SK-N-SH (cell line): ENCODE results near the gene CHCHD5. TPM values are rescaled to one million over a fixed set of nuclear protein-coding genes. Genes with fewer than 3 reads are reported as not detected.

ENCODE experiments used
- CTCF ChIA-PET: fragments of 300-600, 350-600 bp; formaldehyde crosslinking; extraction: SDS; loops from one replicate; lab custom pipeline; 2021; lab: Yijun Ruan, JAX
- POLR2A ChIA-PET: fragments of 350-600 bp; sonication (Branson Sonifier 250); formaldehyde crosslinking; extraction: SDS; loops from one replicate; lab custom pipeline; 2020; ENCODE audit warnings: antibody characterized with exemption, inconsistent platforms; lab: Yijun Ruan, JAX
- DNase-seq: peaks from one replicate; pipeline ENCODE4 v3.0.0; 2012
- H2AFZ ChIP-seq: fragments of 200-600 bp; sonication (generic); 2 replicates; pipeline ENCODE4 v1.8.1; 2016; ENCODE audit warnings: antibody characterized with exemption, mild to moderate bottlenecking, low read depth
- H3F3A ChIP-seq: fragments of 200-600 bp; sonication (generic); replicated peaks from 2 replicates; pipeline ENCODE3; 2016; ENCODE audit warnings: antibody characterized with exemption, mild to moderate bottlenecking; ENCODE audit not compliant: insufficient read depth
- H3K27ac ChIP-seq, 2 experiments: fragments of 200-500 bp in 1 of 2; fragments of 200-600 bp in 1 of 2; sonication (Bioruptor generic) in 1 of 2; sonication (generic), shearing (Covaris generic) in 1 of 2; 2 replicates each; pipeline versions ENCODE4 v1.5.1 to v1.6.1; 2014 to 2016; ENCODE audit warnings: low read depth in 2 of 2, inconsistent platforms in 1 of 2, low read length in 1 of 2, mild to moderate bottlenecking in 1 of 2, mixed read lengths in 1 of 2
- H3K27me3 ChIP-seq: fragments of 200-600 bp; sonication (generic), shearing (Covaris generic); 2 replicates; pipeline ENCODE4 v1.6.1; 2016; ENCODE audit warnings: mixed run types; ENCODE audit not compliant: insufficient read depth
- H3K36me3 ChIP-seq, 2 experiments: fragments of 200-500 bp in 1 of 2; fragments of 200-600 bp in 1 of 2; sonication (Bioruptor generic) in 1 of 2; sonication (generic) in 1 of 2; replicated peaks in 1 of 2; 2 replicates each; pipeline versions ENCODE3 to v1.5.1; 2014 to 2016; ENCODE audit warnings: low read length in 1 of 2, mild to moderate bottlenecking in 1 of 2; ENCODE audit not compliant: insufficient read depth in 2 of 2, control insufficient read depth in 1 of 2
- H3K4me1 ChIP-seq, 2 experiments: fragments of 200-500 bp in 1 of 2; fragments of 200-600 bp in 1 of 2; sonication (Bioruptor generic) in 1 of 2; sonication (generic), shearing (Covaris generic) in 1 of 2; 2 replicates each; pipeline versions ENCODE4 v1.5.1 to v1.6.1; 2014 to 2016; ENCODE audit warnings: low read depth in 1 of 2, low read length in 1 of 2, mixed run types in 1 of 2; ENCODE audit not compliant: insufficient read depth in 2 of 2, control insufficient read depth in 1 of 2
- H3K4me2 ChIP-seq: fragments of 200-600 bp; sonication (generic), shearing (Covaris generic); 2 replicates; pipeline ENCODE4 v1.6.1; 2017; ENCODE audit warnings: mixed run types
- H3K4me3 ChIP-seq, 2 experiments: fragments of 200-500 bp in 1 of 2; fragments of 200-600 bp in 1 of 2; sonication (Bioruptor generic) in 1 of 2; sonication (generic), shearing (Covaris generic) in 1 of 2; 2 replicates each; pipeline versions ENCODE4 v1.5.1 to v1.8.1; 2014 to 2016; ENCODE audit warnings: low read depth in 2 of 2, inconsistent platforms in 1 of 2, low read length in 1 of 2, mild to moderate bottlenecking in 1 of 2, mixed read lengths in 1 of 2, moderate library complexity in 1 of 2
- H3K79me2 ChIP-seq: fragments of 200-600 bp; sonication (generic); 2 replicates; pipeline ENCODE4 v1.8.1; 2017; ENCODE audit warnings: mild to moderate bottlenecking; ENCODE audit not compliant: insufficient read depth
- H3K9ac ChIP-seq: fragments of 200-600 bp; sonication (generic); 2 replicates; pipeline ENCODE4 v1.6.1; 2017; ENCODE audit warnings: mixed run types
- H3K9me2 ChIP-seq: fragments of 200-600 bp; sonication (generic); 2 replicates; pipeline ENCODE4 v1.6.1; 2017; ENCODE audit warnings: mixed run types
- H3K9me3 ChIP-seq: fragments of 200-600 bp; sonication (generic); 2 replicates; pipeline ENCODE4 v1.6.1; 2017; ENCODE audit warnings: mixed run types, mild to moderate bottlenecking, moderate library complexity
- H4K20me1 ChIP-seq: fragments of 200-600 bp; sonication (generic); 2 replicates; pipeline ENCODE4 v1.6.1; 2017; ENCODE audit warnings: mild to moderate bottlenecking, mixed run types; ENCODE audit not compliant: insufficient read depth
- CHD2 ChIP-seq: fragments of 150-350 bp; IDR thresholded peaks from 2 replicates; pipeline ENCODE4 v1.6.1; 2018; ENCODE audit warnings: low read length; ENCODE audit not compliant: partially characterized antibody
- CTCF ChIP-seq: fragments of 200-600 bp; sonication (generic); IDR thresholded peaks from 2 replicates; pipeline ENCODE4 v1.6.1; 2017; ENCODE audit warnings: antibody characterized with exemption, mild to moderate bottlenecking, moderate library complexity
- ELF1 ChIP-seq: IDR thresholded peaks from 2 replicates; pipeline ENCODE4 v1.4.0; 2012
- EP300 ChIP-seq, 2 experiments: IDR thresholded peaks; 2 replicates each; pipeline versions ENCODE4 v1.4.0 to v1.6.1; 2012; ENCODE audit warnings: borderline replicate concordance in 1 of 2, low read depth in 1 of 2, low read length in 1 of 2
- EZH2phosphoT487 ChIP-seq: fragments of 200-600 bp; sonication (generic); IDR thresholded peaks from 2 replicates; pipeline ENCODE4 v1.6.1; 2017; ENCODE audit warnings: low read depth, mixed run types, mild to moderate bottlenecking, antibody characterized with exemption, moderate library complexity, borderline replicate concordance
- FOSL2 ChIP-seq: IDR thresholded peaks from 2 replicates; pipeline ENCODE4 v1.4.0; 2012; ENCODE audit warnings: low read depth, mild to moderate bottlenecking, moderate library complexity, borderline replicate concordance
- FOXM1 ChIP-seq: IDR thresholded peaks from 2 replicates; pipeline ENCODE4 v1.4.0; 2012; ENCODE audit warnings: low read depth, mild to moderate bottlenecking
- GABPA ChIP-seq: IDR thresholded peaks from 2 replicates; pipeline ENCODE4 v1.4.0; 2012; ENCODE audit warnings: low read depth, mild to moderate bottlenecking
- JUND ChIP-seq: IDR thresholded peaks from 2 replicates; pipeline ENCODE4 v1.4.0; 2012
- MAX ChIP-seq: IDR thresholded peaks from 2 replicates; pipeline ENCODE4 v1.4.0; 2012; ENCODE audit warnings: low read depth
- MEF2A ChIP-seq: IDR thresholded peaks from 2 replicates; pipeline ENCODE4 v1.4.0; 2012; ENCODE audit warnings: low read depth, borderline replicate concordance
- MXI1 ChIP-seq: IDR thresholded peaks from 2 replicates; pipeline ENCODE4 v1.6.1; 2012; ENCODE audit warnings: mild to moderate bottlenecking, low read depth, low read length, improper control_type of control experiment
- NFIC ChIP-seq: IDR thresholded peaks from 2 replicates; pipeline ENCODE4 v1.4.0; 2012; ENCODE audit warnings: borderline replicate concordance
- NRF1 ChIP-seq: IDR thresholded peaks from 2 replicates; pipeline ENCODE4 v1.6.1; 2012; ENCODE audit warnings: low read depth, mild to moderate bottlenecking, low read length
- PBX3 ChIP-seq: IDR thresholded peaks from 2 replicates; pipeline ENCODE4; 2012
- POLR2AphosphoS5 ChIP-seq: IDR thresholded peaks from 2 replicates; pipeline ENCODE4 v1.6.1; 2012; ENCODE audit warnings: low read depth, low read length
- RAD21 ChIP-seq: IDR thresholded peaks from 2 replicates; pipeline ENCODE4 v1.6.1; 2012; ENCODE audit warnings: mild to moderate bottlenecking, low read length
- RCOR1 ChIP-seq: fragments of 150-350 bp; IDR thresholded peaks from 2 replicates; pipeline ENCODE4 v1.6.1; 2017; ENCODE audit warnings: antibody characterized with exemption, low read length
- REST ChIP-seq: IDR thresholded peaks from 2 replicates; pipeline ENCODE4 v1.6.1; 2012; ENCODE audit warnings: mild to moderate bottlenecking, low read depth, low read length, moderate library complexity
- RXRA ChIP-seq: IDR thresholded peaks from 2 replicates; pipeline ENCODE4 v1.4.0; 2012; ENCODE audit warnings: low read depth, mild to moderate bottlenecking, borderline replicate concordance
- SIN3A ChIP-seq: IDR thresholded peaks from 2 replicates; pipeline ENCODE4 v1.6.1; 2012; ENCODE audit warnings: low read depth, mild to moderate bottlenecking, low read length, moderate library complexity, borderline replicate concordance
- SMC3 ChIP-seq: IDR thresholded peaks from 2 replicates; pipeline ENCODE4 v1.6.1; 2012; ENCODE audit warnings: low read depth, low read length, improper control_type of control experiment
- TCF12 ChIP-seq: IDR thresholded peaks from 2 replicates; pipeline ENCODE4 v1.4.0; 2012
- USF1 ChIP-seq: IDR thresholded peaks from 2 replicates; pipeline ENCODE4 v1.4.0; 2012; ENCODE audit warnings: low read depth, borderline replicate concordance
- YY1 ChIP-seq: IDR thresholded peaks from 2 replicates; pipeline ENCODE4 v1.4.0; 2012; ENCODE audit warnings: low read depth, mild to moderate bottlenecking
- ZBTB33 ChIP-seq: IDR thresholded peaks from 2 replicates; pipeline ENCODE4 v1.4.0; 2012; ENCODE audit warnings: low read depth, borderline replicate concordance
- WGBS: methylation state at CpG from one replicate; pipeline ENCODE4 v1.1.6; 2017; ENCODE audit warnings: low lambda C conversion rate; 5-methylcytosine and 5-hydroxymethylcytosine counted together
- polyA plus RNA-seq, 3 experiments: library from polyadenylated mRNA; depleted of rRNA; stranded (reverse); fragments of >200 nt; gene quantifications; 2 replicates each; pipeline ENCODE4 v1.2.3, GENCODE V29; 2012

Gene CHCHD5
- polyA plus RNA-seq, 1 of the 3 experiments (the other 2 are of a cell fraction) = 55.9 TPM

- no peak for DNase-seq
- H3K79me2 ChIP-seq = no peaks in the 10 kb centered on the region
- no peaks in the 10 kb centered on the region for H4K20me1 ChIP-seq
- POLR2A ChIA-PET = no interaction called here
- no peaks in the 10 kb centered on the region for H3K27me3 ChIP-seq
- CTCF ChIA-PET = interaction anchor here (1.4 to 15.2 kb wide), 2 partner anchors 22 to 104 kb away, joined by 4 to 179 read pairs; no protein-coding TSS in a partner anchor
- H3K27ac ChIP-seq = peak overlapping the region in 1 of 2 experiments; percentile 67; a peak in 2 of 4 replicates
- H3F3A ChIP-seq = peaks cover 35% of the 10 kb centered on the region
- no peak overlapping the region for H2AFZ ChIP-seq
- no peaks in the 10 kb centered on the region for H3K9me2 ChIP-seq
- no peaks in the 10 kb centered on the region for H3K9me3 ChIP-seq
- no peak overlapping the region for H3K9ac ChIP-seq
- no peaks in the 10 kb centered on the region for H3K36me3 ChIP-seq
- no peak overlapping the region for H3K4me3 ChIP-seq
- 7% methylated on average over 3 of the region's 3 CpGs for WGBS
- peak overlapping the region; percentile 39; the same call in 1 of the 2 replicates for H3K4me2 ChIP-seq
- H3K4me1 ChIP-seq = peaks cover 12 to 26% of the 10 kb centered on the region in 2 experiments; a peak in 3 of 4 replicates
- TF ChIP-seq SIN3A (no peak), EP300 (IDR thresholded peaks at IDR 0.05; ENCODE audit: borderline replicate concordance in 1 of 2, low read depth in 1 of 2, low read length in 1 of 2) (peak in 1 of 2 experiments; percentile 75; a peak in 2 of 4 replicates), FOXM1 (no peak), MXI1 (no peak), POLR2AphosphoS5 (peak; percentile 64; the same call in 1 of the 2 replicates), YY1 (no peak), ELF1 (no peak), MEF2A (no peak), NFIC (peak; percentile 94), MAX (0 out of 2 replicates have a peak, but pooled peaks have one; percentile 46), RCOR1 (no peak), RXRA (no peak), CHD2 (no peak), GABPA (no peak), FOSL2 (peak; percentile 80; the same call in 1 of the 2 replicates), ZBTB33 (no peak), REST (0 out of 2 replicates have a peak, but pooled peaks have one; percentile 20), EZH2phosphoT487 (no peak), PBX3 (peak; percentile 80), JUND (peak; percentile 80), RAD21 (no peak), CTCF (no peak), TCF12 (peak; percentile 92), NRF1 (no peak), SMC3 (no peak), USF1 (no peak)
Observed at GRCh38 chr2:112622528-112622849, 38.1 kb downstream of the CHCHD5 start.
